MM.1S (cell line): ENCODE measurements around the gene DDOST.

ENCODE experiments used
- DNase-seq: peaks from one replicate; pipeline ENCODE4 v3.0.0-alpha.2; 2015
- H2AFZ ChIP-seq: fragments of 300-600 bp; sonication (generic); 2 replicates; pipeline ENCODE4 v1.6.0; 2016; ENCODE audit warnings: antibody characterized with exemption, low read length
- H3F3A ChIP-seq: fragments of 300-600 bp; sonication (generic); 2 replicates; pipeline ENCODE4 v1.6.1; 2016; ENCODE audit warnings: mild to moderate bottlenecking, antibody characterized with exemption, low read length, moderate library complexity, mixed read lengths; ENCODE audit not compliant: insufficient read depth
- H3K27ac ChIP-seq: fragments of 300-600 bp; sonication (generic); 2 replicates; pipeline ENCODE4 v1.5.1; 2016; ENCODE audit warnings: mild to moderate bottlenecking, low read length
- H3K27me3 ChIP-seq: fragments of 300-600 bp; sonication (generic); replicated peaks from 2 replicates; pipeline ENCODE4 v1.6.0; 2016; ENCODE audit warnings: low read length; ENCODE audit not compliant: insufficient read depth
- H3K36me3 ChIP-seq: fragments of 300-600 bp; sonication (generic); replicated peaks from 2 replicates; pipeline ENCODE4 v1.6.1; 2016; ENCODE audit warnings: mild to moderate bottlenecking, low read length, mixed read lengths; ENCODE audit not compliant: insufficient read depth
- H3K4me1 ChIP-seq: fragments of 300-600 bp; sonication (generic); 2 replicates; pipeline ENCODE4 v1.6.1; 2016; ENCODE audit warnings: low read length, mixed read lengths
- H3K4me2 ChIP-seq: fragments of 300-600 bp; sonication (generic); 2 replicates; pipeline ENCODE4 v1.6.0; 2016; ENCODE audit warnings: low read depth, low read length
- H3K4me3 ChIP-seq: fragments of 300-600 bp; sonication (generic); 2 replicates; pipeline ENCODE4 v1.5.1; 2016; ENCODE audit warnings: low read length, mixed read lengths
- H3K79me2 ChIP-seq: fragments of 300-600 bp; sonication (generic); 2 replicates; pipeline ENCODE4 v1.6.1; 2016; ENCODE audit warnings: mixed run types, low read length, mixed read lengths
- H3K9ac ChIP-seq: fragments of 300-600 bp; sonication (generic); 2 replicates; pipeline ENCODE4 v1.6.1; 2016; ENCODE audit warnings: low read length, mixed read lengths
- H3K9me2 ChIP-seq: fragments of 300-600 bp; sonication (generic); replicated peaks from 2 replicates; pipeline ENCODE4 v1.6.1; 2016; ENCODE audit warnings: mild to moderate bottlenecking, low read length, mixed read lengths; ENCODE audit not compliant: insufficient read depth
- H3K9me3 ChIP-seq: fragments of 300-600 bp; sonication (generic); replicated peaks from 2 replicates; pipeline ENCODE4 v1.6.1; 2016; ENCODE audit warnings: mild to moderate bottlenecking, low read length, mixed read lengths; ENCODE audit not compliant: insufficient read depth
- H4K20me1 ChIP-seq: fragments of 300-600 bp; sonication (generic); 2 replicates; pipeline ENCODE4 v1.6.1; 2016; ENCODE audit warnings: mild to moderate bottlenecking, low read length, moderate library complexity, mixed read lengths; ENCODE audit not compliant: insufficient read depth
- CTCF ChIP-seq: fragments of 300-600 bp; sonication (generic); IDR thresholded peaks from 2 replicates; pipeline ENCODE4 v1.5.1; 2016; ENCODE audit warnings: antibody characterized with exemption, low read length, mixed read lengths
- EZH2 ChIP-seq: fragments of 300-600 bp; sonication (generic); optimal IDR thresholded peaks from 2 replicates; pipeline ENCODE3; 2017; ENCODE audit warnings: low read depth, mild to moderate bottlenecking, antibody characterized with exemption, low read length, mixed read lengths
- EZH2phosphoT487 ChIP-seq: fragments of 300-600 bp; sonication (generic); IDR thresholded peaks from 2 replicates; pipeline ENCODE4 v1.6.1; 2018; ENCODE audit warnings: antibody characterized with exemption, low read length

The DDOST gene

GRCh38 chr1:20693623-20694022 lies 32.5 kb upstream of the DDOST start:
- no peak overlapping the region for H3K4me2 ChIP-seq
- no peak overlapping the region for H3K4me3 ChIP-seq
- H3K27me3 ChIP-seq, result peaks cover 59% of the 10 kb centered on the region
- no peaks in the 10 kb centered on the region for H3K36me3 ChIP-seq
- H3K9me2 ChIP-seq, result no peaks in the 10 kb centered on the region
- DNase-seq, result no peak
- H3K9me3 ChIP-seq, result no peaks in the 10 kb centered on the region
- no peak overlapping the region for H2AFZ ChIP-seq
- H3F3A ChIP-seq, result no peaks in the 10 kb centered on the region
- no peaks in the 10 kb centered on the region for H4K20me1 ChIP-seq
- H3K79me2 ChIP-seq, result no peaks in the 10 kb centered on the region
- H3K27ac ChIP-seq, result no peak overlapping the region
- H3K9ac ChIP-seq, result no peak overlapping the region
- no peaks in the 10 kb centered on the region for H3K4me1 ChIP-seq
- TF ChIP-seq CTCF, result no peak
- TF ChIP-seq EZH2, result no peak
- no peak for TF ChIP-seq EZH2phosphoT487

- Histone ChIP-seq H4K20me1 (no peaks in the 10 kb centered on the region), H3K4me1 (no peaks in the 10 kb centered on the region), H3K4me3 (no peak overlapping the region), H3K27me3 (peaks cover 62% of the 10 kb centered on the region), H3K79me2 (no peaks in the 10 kb centered on the region), H3K9me2 (no peaks in the 10 kb centered on the region), H3K27ac (no peak overlapping the region), H3K9me3 (no peaks in the 10 kb centered on the region), H3K4me2 (no peak overlapping the region), H3K36me3 (no peaks in the 10 kb centered on the region), H3F3A (no peaks in the 10 kb centered on the region), H3K9ac (no peak overlapping the region), H2AFZ (no peak overlapping the region)
- TF ChIP-seq EZH2 (no peak), CTCF (no peak), EZH2phosphoT487 (no peak)
- DNase-seq, result no peak
These were observed 30.7 kb upstream of the DDOST start for GRCh38 chr1:20691872-20692271.

DNA sequence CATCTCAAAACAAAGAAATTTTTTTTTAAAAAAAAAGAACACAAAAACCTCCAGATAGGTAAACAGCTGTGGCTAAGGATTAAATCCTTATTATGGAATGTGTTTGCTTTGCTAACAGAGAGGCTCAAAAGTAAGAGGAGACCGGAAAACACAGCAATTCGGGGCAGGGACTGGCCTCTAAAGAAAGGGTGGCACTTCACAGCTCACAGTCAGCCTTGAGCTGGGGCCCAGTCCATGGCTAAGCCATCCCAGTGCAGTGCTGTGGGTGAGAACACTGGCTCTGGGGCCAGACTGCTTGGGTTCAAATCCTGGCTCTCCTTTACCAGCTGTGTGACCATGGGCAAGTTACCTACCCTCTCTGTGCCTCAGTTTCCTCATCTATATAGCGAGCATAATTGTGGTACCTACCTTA lies 28.5 kb upstream of the DDOST start:
- no peak for DNase-seq

More for the DNA sequence above, 28.5 kb upstream of the DDOST start:
- Histone ChIP-seq H3K79me2 (no peaks in the 10 kb centered on the region), H2AFZ (no peak overlapping the region), H3K4me1 (no peaks in the 10 kb centered on the region), H3K9me3 (no peaks in the 10 kb centered on the region), H3K4me2 (no peak overlapping the region), H3K4me3 (no peak overlapping the region), H3K9ac (no peak overlapping the region), H3K27ac (no peak overlapping the region), H3F3A (no peaks in the 10 kb centered on the region), H3K36me3 (no peaks in the 10 kb centered on the region), H3K27me3 (peaks cover 75% of the 10 kb centered on the region), H4K20me1 (no peaks in the 10 kb centered on the region), H3K9me2 (no peaks in the 10 kb centered on the region)
- no peak for TF ChIP-seq CTCF
- TF ChIP-seq EZH2, result no peak
- TF ChIP-seq EZH2phosphoT487, result no peak
